NCI-H510A (cell line): Measurements from ENCODE around the gene OR52K1.
"Not testable (repeated sequence)": the region's sequence is repeated elsewhere in the genome, so short reads cannot be mapped to it uniquely, and the experiment has no call there.

Experiments
- DNase-seq: peaks from one replicate; lab custom pipeline; 2025; lab: John Stamatoyannopoulos, UW

The OR52K1 gene

DNA sequence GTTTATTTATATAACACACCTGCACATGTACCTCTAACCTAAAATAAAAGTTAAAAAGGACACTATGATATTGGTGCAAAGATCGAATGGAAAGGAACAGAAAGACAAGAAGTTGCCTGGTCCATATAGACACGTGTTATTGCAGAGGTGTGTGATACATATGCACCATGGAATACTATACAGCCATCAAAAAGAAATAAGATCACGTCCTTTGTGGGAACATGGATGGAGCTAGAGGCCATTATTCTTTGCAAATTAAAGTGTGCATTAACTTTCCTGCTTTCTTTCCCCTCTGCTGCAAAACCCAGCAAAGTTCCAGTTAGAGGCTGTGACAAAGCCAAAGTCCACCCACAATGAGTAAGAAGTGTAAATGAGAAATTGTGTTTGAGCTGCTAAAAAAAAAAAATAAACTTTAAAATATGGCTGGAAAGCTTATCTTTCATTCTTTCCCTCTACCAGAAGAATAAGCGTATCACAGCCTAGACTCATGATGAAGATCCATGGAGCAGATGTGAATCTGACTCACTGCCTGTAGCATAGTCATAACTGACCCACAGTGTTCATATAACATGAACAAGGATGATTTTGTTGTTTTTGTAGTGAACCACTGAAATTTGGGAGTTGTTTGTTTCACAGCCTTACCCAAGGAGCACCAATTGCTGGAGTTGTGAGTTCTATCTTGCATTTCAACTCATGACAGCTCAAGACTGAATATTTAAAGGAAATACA lies 9.6 kb downstream of the OR52K1 start:
- no peak for DNase-seq

DNA sequence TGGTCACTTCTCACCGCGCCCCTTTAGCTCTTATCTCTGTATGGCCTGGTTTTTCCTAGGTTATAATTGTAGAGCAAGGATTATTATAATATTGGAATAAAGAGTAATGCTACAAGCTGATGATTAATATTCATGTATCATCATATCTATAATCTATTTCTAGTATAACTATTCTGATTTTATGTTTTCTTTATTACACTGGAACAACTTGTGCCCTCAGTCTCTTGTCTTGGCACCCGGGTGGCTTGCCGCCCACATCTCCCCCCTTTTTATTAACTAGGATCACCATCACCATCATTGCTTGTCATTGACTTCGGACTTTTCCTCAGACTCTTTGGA lies 11.0 kb downstream of the OR52K1 start:
- DNase-seq = no peak

DNA sequence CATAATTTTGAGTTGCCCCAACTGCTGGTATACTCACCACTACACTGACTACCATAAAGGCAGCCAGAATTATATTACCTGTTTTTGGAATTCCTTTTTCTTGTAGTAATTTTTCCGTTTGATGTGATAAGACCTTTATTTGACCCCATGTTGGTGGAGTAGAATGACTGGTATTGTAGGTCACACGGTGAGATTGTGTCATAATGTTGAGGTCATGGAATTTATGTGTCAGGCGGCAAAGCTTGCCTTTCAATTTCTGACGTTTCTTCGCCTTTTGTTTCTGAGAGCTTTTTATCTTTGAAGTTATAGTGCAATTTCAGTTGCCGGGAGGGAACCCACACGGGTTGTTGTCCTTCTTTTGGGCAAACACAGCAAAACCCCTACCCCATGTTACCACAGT lies 13.0 kb downstream of the OR52K1 start:
- no peak for DNase-seq

DNA sequence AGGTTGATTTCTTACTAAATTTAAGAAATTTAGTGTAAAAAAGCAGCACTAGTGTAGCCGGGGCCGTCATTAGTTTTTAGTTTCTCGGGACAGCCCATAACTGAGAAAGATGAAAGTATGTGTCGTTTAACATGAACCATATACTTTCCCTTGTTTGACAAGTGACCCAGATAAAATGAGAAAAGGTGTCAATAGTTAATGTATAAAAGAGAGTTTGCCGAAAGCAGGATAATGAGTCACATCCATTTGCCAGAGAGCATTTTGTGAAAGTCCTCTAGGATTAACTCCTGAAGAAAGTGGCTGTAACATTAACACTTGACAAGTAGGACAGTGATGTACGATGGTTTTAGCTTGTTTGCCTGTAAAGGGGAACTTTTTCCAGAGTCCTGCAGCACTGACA lies 13.5 kb downstream of the OR52K1 start:
- DNase-seq = no peak

DNA sequence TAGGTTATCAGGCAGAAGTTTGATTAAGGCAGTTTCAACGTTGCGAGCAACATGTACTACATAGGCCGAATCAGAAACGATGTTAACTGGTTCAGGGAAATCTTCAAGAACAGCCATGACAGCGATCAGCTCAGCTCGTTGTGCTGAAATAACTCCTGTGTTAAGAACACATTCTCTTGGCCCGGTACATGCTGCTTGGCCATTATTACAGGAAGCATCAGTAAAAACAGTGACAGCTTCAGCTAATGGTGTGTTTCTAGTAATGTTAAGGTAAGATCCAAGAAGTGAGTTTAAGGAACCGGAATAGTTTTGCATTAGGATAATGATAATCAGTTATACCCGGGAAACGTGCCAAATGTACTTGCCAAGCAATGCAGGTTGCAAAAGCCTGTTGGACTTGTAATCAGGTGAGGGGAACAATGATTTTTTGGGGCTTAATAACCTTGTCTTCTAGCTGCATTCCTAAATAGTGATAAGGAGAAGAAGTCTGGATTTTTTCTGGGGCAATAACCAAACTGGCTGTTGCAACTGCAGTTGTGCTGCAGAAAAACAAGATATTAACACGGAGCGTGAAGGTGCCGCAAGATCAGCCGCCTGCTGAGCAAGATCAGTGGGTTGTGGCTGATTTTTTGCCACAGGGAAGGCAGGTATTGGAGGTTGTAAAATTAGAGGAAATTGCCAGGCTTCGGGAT lies 14.3 kb downstream of the OR52K1 start:
- DNase-seq = no peak

DNA sequence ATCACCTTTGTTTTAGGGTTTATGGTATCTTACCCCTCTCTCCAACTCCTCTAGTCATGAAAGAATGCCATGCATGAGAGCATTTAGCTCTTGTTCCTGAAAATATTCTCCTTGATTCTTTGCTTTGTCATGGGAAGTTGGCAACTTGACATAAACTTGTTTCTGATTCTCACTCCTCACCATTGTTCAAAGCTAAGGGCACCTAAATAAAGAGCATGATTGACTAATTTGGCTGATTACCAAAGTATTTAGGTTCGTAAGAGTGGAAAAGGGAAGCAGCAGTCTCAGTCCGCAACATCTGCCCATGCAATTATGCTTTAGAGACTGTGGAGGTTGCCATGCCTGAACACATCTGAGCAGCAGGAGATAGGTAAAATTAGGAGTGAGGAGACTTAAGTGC lies 26.4 kb downstream of the OR52K1 start:
- no peak for DNase-seq

DNA sequence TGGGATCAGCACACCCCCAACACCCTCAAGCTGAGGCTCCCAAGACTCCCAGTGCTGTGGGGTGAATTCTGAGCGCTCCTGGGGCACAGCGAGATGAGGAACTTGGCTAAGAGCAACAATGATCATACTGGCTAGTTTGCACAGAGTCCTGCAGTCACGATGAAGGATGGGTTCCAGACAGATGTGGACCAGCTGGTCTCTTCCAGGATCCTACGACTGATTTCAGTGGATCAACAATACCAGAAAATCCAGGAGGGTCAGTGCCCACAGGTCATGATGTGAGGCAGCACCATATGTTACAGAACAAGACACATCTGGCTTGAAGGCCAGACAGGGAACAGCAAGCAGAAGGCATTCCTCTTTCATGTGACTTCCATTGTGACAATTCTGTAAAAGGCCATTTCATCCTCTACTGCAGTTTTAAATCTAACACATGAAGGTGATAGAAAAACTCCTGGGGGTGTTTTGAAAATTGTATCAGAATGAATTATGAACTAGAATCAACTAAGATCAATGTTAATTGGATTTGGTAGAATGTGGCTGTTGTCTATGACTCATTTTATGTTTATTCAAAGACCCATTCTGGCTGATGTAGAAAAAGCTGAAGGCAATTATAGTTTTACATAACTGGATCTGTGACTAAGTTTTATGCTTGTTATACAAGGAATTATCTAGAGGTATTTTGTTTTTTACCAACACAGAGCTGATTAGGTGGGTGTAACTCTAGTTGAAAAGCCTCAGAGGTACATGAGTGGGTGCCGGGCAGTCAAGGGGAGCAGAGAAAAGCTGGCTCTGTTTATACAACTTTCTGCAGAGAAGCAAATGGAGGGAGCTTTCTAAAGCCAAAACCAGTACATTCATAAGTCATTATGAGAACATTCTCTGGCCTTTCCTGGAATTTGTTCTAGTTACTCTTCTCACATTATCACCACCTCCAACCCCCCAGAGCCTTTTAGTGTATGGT lies 29.1 kb downstream of the OR52K1 start:
- no peak for DNase-seq

DNA sequence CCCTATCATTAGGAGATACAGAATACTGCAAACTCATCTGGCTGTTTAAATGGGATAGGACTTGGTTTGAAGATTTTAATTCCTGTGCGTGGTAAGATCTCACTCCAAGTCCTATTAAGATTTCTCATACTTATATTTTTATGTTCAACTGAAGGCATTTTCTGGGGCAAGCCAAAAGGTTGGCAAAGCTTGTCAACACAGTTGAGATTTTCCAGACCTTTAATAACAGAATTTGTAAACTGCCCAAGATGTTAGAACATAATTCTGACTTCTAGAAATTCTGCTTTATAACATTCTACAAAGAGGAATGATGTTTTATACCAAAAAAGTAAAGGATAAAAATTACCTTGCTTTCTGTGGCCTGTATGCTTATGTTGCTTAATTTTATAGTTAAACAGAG lies 31.8 kb downstream of the OR52K1 start:
- DNase-seq = no peak

DNA sequence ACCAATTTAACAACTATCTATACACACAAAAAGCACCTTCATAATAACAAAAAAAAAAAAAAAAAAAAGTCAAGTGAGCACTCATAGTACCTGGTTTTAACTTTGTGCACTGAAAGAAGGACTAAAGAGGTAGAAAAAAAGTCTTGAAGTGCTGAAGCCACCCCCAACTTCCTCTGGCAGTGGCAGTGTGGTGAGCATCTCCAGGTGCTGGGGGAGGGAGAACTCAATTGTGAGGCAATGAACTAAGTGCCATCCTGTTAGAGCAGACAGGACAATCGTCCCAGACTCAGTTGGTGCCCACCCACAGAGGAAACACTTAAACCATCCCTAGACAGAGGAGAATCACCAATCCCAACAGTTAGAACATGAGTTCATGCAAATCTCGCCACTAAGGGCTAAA lies 39.9 kb downstream of the OR52K1 start:
- DNase-seq = no peak

DNA sequence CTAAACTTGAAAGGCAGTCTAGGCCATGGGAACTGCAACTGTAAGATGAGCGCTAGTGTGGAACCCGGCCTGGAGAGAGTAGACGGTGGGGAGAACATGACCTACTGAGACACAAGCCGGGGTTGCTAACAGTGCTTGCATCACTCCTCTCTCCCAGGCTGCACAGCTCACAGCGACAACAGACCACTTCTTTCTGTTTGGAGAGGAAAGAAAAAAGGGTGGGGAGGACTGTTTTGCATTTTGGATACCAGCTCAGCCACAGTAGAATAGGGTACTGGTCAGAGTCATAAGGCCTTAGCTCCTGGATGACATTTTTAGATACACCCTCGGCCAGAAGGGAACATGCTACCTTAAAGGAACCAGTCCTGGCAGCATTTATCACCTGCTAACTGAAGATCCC lies 40.3 kb downstream of the OR52K1 start:
- no peak for DNase-seq

DNA sequence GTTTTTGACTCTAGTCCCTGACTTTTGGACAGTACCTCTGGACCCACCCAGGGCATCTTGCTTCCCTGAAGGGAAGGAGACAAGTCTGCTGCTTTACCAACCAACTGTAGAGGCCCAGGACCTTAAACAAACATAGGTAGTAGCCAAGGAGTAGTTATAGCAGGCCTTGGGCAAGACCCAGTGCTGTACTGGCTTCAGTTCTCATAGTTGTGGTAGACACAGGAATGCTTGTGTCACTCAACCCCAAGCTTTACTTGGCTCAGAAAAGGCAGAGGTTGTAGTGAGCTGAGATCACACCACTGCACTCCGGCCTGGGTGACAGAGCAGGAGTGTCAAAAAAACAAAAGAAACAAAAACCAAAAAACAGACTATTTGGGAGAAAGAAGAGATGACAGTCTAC lies 41.2 kb downstream of the OR52K1 start:
- DNase-seq = no peak

DNA sequence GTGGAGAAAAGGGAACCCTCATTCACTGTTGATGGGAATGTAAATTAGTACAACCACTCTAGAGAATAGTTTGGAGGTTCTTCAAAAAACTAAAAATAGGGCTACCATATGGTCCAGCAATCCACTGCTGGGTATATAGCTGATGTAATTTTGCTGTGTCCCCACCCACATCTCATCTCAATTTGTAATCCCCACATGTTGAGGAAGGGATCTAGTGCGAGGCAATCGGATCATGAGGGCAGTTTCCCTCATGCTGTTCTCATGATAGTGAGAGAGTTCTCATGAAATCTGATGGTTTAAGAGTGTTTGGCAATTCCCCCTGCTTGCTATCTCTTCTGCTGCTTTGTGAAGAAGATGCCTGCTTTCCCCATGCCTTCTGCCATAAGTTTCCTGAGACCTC lies 45.5 kb downstream of the OR52K1 start:
- DNase-seq = no peak

DNA sequence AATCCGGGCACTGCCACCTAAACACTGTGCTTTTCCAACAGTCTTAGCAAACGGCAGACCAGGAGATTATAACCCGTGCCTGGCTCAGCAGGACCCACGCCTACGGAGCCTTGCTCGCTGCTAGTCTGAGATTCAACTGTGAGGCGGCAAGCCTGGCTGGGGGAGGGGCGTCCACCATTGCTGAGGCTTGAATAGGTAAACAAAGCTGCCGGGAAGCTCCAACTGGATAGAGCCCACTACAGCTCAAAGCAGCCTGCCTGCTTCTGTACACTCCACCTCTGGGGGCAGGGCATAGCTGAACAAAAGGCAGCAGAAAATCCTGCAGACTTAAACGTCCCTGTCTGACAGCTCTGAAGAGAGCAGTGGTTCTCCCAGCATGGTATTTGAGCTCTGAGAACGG lies 49.2 kb downstream of the OR52K1 start:
- DNase-seq = not testable (repeated sequence)

DNA sequence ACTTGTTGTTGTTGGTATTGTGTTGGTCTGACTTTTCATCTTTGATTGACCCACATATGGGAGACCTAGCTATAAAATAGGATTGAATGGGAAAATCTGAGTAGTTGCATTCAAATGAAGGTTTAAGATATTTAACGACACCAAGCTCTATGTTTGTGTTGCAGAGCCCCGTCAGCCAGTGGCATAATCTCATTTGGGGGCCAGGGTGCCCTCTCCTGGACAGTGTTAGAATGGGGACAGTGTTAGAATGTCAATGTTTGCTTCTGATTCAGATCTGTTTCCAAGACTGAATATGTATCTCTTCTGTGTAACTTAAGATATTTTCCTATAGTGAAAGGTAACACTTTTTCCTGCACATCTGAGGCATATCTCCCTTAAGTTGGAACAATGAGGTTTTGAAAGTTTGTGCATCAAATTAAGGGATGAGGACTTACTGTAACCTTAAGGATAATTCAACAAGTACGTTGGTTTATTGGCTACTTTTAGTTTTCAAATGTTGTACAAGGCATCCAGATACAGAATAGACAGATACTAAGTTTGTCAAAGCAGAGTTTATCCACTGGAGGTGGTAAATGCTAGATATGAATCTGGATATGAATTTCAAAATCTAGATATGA lies 57.3 kb downstream of the OR52K1 start:
- DNase-seq = no peak

DNA sequence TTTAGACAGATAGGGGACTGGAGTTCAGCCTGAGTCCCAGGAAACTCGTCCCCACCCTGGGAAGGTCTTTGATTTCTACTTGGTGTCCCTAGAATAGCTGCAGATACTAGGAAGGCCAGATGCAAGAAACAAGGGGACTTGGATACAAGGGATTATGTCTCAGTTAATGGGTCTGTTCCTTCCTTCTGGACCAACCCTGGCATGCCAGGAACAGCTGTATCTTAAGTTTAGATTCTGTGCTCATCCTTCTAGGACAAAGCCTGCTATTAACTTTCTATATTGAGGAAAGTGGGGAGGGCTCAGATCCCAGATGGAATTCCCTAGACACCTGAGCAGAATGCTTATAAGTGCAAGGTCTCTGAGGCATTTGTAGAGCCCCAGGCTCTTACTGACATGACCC lies 58.6 kb downstream of the OR52K1 start:
- no peak for DNase-seq
